Measurements from ENCODE around the gene C13orf42.

The C13orf42 gene

GRCh38 chr13:51147732-51148131 is 36.7 kb upstream of the C13orf42 start:
- no peak for DNase-seq (ENCODE audit: low read depth)
- TF ChIP-seq CTCF (IDR thresholded peaks at IDR 0.05; ENCODE audit: low read depth, low read length, missing control alignments), result no peak
- H3K4me3 ChIP-seq (ENCODE audit: low read depth, low read length), result no peak overlapping the region
- in situ Hi-C loops (cut with HindIII; ENCODE audit: low sequenced_read_pairs), result no loop called here

GRCh38 chr13:51146667-51147066 is 35.6 kb upstream of the C13orf42 start:
- H3K4me3 ChIP-seq (ENCODE audit: low read depth, low read length), result no peak overlapping the region
- no peak for TF ChIP-seq CTCF (IDR thresholded peaks at IDR 0.05; ENCODE audit: low read depth, low read length, missing control alignments)
- in situ Hi-C loops (cut with HindIII; ENCODE audit: low sequenced_read_pairs), result no loop called here
- DNase-seq (ENCODE audit: low read depth), result no peak

GRCh38 chr13:51137250-51137649 is 26.2 kb upstream of the C13orf42 start:
- DNase-seq (ENCODE audit: low read depth), result no peak
- no peak for TF ChIP-seq CTCF (IDR thresholded peaks at IDR 0.05; ENCODE audit: low read depth, low read length, missing control alignments)
- in situ Hi-C loops (cut with HindIII; ENCODE audit: low sequenced_read_pairs), result no loop called here
- no peak overlapping the region for H3K4me3 ChIP-seq (ENCODE audit: low read depth, low read length)

GRCh38 chr13:51136276-51136980 is 25.4 kb upstream of the C13orf42 start:
- in situ Hi-C loops (cut with HindIII; ENCODE audit: low sequenced_read_pairs), result no loop called here
- no peak overlapping the region for H3K4me3 ChIP-seq (ENCODE audit: low read depth, low read length)
- no peak for TF ChIP-seq CTCF (IDR thresholded peaks at IDR 0.05; ENCODE audit: low read depth, low read length, missing control alignments)
- DNase-seq (ENCODE audit: low read depth), result no peak

- no peak for TF ChIP-seq CTCF (IDR thresholded peaks at IDR 0.05; ENCODE audit: low read depth, low read length, missing control alignments)
- in situ Hi-C loops (cut with HindIII; ENCODE audit: low sequenced_read_pairs), result no loop called here
- H3K4me3 ChIP-seq (ENCODE audit: low read depth, low read length), result no peak overlapping the region
- DNase-seq (ENCODE audit: low read depth), result no peak
Observed at GRCh38 chr13:51134763-51135365, 23.8 kb upstream of the C13orf42 start.

- no peak for TF ChIP-seq CTCF (IDR thresholded peaks at IDR 0.05; ENCODE audit: low read depth, low read length, missing control alignments)
- no peak for DNase-seq (ENCODE audit: low read depth)
- in situ Hi-C loops (cut with HindIII; ENCODE audit: low sequenced_read_pairs), result no loop called here
- H3K4me3 ChIP-seq (ENCODE audit: low read depth, low read length), result no peak overlapping the region
Observed at GRCh38 chr13:51130348-51130747, 19.3 kb upstream of the C13orf42 start.
